HG02973 (cell line): ENCODE results near the gene CROCC2.

Experiments used
- ATAC-seq: cut with Tn5 transposase; IDR thresholded peaks from one replicate; pipeline ENCODE4 v1.9.1; 2021; ENCODE audit warnings: moderate library complexity; ENCODE audit not compliant: unreplicated experiment

CROCC2 gene

DNA sequence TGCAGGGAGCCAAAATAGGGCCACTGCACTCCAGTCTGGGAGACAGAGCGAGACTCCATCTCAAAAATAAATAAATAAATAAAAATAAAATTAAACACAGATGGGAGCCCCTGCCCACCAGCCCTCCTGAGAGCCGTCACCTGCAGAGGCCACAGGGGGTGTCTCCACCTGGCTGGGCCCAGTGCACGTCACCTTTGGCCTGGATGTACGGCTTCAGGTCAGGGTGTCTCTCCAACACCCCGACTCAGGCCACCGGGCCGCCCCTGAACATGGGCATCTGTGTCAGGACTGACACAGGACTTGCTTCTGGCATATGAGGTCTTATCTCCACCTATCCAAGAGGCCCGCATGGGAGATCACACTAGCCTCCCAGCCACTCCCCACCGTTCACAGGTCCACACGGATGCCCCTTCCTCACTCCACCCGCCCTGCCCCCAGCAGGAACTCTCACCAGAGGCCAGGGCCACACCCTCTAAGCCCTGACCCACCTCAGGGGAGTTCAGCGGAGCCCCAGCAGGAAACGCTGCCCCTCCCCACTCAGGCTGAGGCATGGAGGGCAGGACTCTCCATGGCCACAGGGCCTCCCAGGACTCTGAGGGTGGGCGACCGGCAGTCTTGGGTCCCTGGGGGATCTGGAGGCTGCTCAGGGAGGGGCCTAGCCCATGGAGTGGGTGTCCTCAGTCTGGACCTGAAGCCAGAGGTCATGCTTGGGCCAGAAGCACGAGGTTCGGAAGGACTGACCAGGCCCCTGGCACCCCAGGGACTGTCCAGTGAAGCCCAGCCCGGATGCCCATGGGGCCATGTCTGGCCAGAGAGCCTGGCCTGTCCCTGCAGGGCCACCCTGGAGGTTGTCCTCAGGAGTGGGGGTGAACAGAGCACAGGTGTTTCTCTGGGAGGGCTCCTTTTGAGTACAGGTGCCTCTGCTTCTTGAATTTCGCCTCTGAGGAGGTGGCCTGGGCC, 1.6 kb upstream of the CROCC2 start:
- ATAC-seq, result no peak

DNA sequence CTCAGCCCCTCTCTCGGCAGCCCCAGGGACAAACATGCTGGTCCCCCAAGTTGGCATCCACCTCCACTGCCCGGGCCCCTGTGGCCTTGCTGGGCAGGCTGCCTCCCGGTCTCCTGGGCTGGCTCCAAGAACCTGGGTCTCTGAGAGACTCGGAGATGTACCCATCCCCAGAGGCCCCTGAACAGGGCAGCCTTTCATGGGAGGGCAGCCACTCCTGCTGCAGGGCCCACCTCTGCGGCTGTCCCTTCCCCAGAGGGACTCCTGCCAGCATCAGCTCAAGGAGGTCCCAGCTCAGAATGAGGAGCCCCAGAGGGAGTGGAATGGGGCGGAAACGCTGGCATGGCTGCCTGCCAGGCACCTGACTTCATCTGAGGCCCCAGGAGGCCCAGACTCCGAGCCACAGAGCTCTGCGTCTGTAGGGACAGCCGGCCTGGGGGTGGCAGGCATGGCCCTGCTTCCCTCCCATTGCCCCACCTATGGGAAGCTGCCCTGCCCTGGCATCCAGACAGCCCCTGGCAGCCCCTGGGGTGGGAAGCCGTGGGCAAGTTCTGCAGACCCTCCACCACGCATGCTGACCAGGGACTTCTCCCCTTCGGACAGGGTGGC, 857 bp upstream of the CROCC2 start:
- no peak for ATAC-seq

DNA sequence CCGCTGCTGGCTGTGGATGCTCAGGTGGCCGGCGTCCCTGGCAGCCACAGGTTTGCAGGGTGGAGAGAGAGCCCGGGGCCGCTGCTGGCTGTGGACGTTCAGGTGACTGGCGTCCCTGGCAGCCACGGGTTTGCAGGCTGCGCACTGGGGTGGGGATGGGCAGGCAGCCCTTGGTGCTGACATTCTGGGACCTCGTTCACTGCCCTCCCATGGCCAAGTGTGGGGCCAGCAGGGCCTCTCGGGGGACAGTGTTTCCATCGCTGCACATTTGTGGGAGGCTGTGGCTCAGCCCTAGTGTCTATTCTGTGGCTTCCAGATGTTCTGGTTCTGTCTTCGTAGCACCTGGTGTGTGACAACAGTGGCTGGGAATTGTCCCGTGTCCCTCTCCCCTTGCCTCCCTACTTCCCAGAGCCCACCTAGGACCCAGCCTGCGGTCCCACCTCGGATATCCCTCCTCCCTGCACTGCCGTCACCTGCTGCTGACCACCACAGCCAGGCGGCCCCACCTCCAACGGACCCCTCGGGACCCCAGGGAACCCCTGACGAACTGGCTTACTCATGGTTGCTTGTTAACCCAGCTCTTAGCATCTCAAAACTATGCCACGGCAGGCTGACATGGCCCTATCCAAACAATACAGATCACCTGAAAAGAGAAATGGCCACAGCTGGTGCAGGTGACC, 915 bp downstream of the CROCC2 start:
- ATAC-seq, result no peak

- ATAC-seq, result no peak
Measured at GRCh38 chr2:240909216-240909974, 3.3 kb downstream of the CROCC2 start.

- no peak for ATAC-seq
Measured at GRCh38 chr2:240911641-240912265, 5.6 kb downstream of the CROCC2 start.

DNA sequence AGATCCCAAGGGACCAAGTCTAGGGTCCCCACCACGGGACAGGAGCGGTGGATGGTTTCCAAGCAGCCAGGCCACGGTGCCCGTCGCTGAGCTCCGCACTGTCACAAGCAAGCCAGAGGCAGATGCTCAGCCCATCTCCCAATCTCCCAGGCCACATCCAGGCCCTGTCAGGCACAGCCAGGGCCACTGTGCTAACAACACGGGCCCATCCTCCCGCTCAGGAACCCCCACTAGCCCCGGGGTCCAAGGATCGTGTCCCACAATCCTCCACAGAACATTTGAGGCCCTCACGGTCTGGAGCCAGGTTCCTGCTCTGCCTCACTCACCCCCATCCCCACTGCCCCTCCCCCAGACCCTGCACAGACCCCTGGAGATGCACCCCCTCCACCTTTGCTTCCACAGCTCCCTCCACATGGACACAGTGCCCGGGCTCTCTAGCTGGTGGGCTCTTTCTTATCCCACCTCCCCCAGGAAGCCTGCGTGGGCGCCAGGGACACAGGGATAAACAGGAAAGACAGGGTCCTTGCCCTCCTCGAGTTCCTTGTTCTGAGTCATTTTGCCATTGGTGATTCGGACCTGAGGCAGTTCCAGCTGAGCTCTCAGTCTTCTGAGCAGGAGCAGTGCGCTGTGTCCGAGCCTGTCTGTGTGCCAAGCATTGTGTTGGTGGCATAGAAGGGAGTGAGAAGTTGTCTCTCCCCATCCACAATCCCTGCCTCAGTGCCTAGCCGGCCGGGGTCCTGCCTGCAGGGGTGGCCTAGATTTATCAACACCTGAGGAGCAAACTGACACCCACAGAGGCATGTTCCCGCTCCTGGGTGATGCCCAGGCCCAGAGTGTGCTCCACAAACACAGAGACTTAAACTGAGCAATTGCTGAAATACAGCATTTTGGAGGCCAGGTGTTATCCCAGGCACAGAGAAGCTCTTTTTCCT, 7.0 kb downstream of the CROCC2 start:
- no peak for ATAC-seq

- no peak for ATAC-seq
Measured at GRCh38 chr2:240913810-240914644, 7.9 kb downstream of the CROCC2 start.

DNA sequence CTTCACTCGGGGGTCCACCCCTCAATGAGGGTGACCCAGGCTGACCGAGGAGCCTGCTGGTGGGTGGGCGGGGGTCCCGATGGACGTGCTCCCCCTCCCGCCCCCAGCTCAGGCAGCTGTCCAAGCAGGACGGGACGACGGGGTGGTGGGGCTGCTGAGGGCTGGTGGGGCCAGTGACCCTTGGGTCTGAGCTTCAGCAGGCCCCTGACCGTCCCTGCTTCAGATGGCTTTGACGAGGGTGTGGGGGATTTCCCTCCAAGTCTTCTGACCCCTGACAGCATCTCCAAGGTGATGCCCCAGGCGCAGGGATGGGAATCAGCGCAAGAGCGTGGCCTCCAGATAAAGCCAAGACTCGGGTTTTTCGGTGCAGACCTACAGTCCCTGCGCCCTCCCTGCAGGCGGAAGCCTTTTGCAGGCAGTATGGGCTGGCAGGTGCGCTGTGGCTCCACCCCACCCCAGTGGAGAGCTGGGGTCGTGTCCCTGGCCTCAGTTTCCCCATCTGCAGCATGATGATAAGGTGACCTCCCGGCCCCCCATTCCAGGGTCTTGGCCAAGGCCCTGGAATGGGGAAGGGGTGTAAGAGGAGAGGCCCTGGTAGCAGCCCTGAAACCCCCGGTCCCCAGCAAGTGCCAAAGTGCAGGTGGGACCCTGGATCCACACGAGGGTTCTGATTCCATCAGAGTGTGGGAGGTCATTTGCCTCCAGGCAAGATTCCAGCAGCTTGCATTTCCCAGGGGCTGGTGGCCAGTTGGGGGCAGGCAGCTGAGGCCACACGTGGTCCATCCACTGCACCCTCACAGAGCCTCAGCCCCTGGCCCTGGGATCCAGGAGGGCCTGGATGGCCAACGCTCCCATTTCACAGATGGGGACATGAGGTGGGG, 8.7 kb downstream of the CROCC2 start:
- no peak for ATAC-seq

GRCh38 chr2:240915526-240916341, 9.6 kb downstream of the CROCC2 start:
- ATAC-seq, result no peak

- ATAC-seq, result no peak
Measured at GRCh38 chr2:240916571-240917008, 10.5 kb downstream of the CROCC2 start.

- no peak for ATAC-seq
Measured at GRCh38 chr2:240917009-240917683, 11.0 kb downstream of the CROCC2 start.

DNA sequence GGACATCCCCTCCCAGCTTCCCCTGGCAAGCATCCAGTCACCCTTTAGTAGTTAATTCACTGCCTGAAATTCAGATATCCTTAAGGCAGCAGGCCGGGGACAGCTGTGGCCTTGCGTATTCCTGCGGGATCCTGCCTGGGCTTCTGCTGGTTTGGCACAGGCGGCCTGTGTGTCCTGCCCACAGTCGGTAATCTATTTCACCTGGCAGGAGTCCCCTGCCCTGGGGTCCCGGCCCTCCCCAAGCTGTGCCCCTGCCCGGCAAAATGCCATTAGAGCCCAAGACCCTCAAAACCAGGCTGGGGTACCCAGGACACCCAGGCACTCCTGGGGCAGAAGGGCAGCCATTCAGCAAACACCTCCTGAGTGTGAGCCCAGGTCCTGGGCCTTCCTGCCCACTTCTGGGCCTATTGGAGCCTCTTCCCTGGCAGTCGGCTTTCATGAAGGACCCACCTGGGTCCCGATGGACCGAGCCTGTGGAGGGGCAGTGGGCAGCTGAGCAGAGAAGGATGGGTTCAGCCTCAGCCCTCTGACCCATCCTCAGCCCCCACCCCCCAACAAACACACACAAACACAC, 11.6 kb downstream of the CROCC2 start:
- no peak for ATAC-seq

DNA sequence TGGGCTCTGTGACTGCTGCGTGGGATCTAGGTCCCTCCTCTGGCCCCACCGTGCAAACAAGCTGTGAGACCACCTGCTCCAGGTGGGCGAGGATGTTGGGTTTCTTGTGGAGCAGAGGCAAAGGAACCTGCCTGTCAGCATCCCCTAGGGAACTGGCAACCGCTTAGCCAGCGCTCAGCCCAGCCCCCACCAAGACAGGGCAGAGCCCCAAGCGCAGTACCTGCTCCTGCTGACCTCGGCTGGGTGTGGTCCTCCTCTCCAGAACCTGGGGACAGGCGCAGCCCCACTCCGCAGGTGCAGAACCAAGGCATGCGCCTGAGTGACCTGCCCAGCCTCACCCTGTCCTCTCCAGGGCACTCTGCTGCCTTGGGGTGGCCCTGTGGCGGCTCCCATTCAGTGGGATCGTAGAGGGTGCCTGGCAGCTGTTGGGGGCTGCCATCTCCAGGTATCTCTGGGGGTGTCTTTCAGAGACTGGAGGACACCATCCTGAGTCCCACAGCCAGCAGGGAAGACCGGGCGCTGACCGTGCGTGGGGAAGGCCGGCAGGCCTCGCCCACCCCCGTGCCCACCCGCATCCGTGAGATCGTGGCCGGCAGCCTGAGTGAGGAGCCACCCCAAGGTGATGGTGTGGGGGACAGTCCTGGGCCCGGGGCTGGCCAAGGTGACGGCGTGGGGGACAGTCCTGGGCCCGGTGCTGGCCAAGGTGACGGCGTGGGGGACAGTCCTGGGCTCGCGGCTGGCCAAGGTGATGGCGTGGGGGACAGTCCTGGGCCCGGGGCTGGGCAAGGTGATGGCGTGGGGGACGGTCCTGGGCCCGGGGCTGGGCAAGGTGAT, 12.3 kb downstream of the CROCC2 start:
- ATAC-seq, result no peak

GRCh38 chr2:240919161-240919781, 13.1 kb downstream of the CROCC2 start:
- ATAC-seq, result no peak
